Skeletal muscle satellite cell (primary cell): Measurements from ENCODE around the gene SMG7.
A peak's percentile ranks its signal among the peaks of the same experiment; 100 is the strongest.

Source experiments
- H3K27me3 ChIP-seq: 2 replicates; pipeline ENCODE4 v1.7.0; 2013; ENCODE audit warnings: low read length; ENCODE audit not compliant: control insufficient read depth, insufficient read depth
- H3K36me3 ChIP-seq: 2 replicates; pipeline ENCODE4 v1.7.0; 2013; ENCODE audit warnings: mild to moderate bottlenecking, control low read depth, low read length; ENCODE audit not compliant: insufficient read depth
- H3K4me1 ChIP-seq: 2 replicates; pipeline ENCODE4 v1.7.0; 2013; ENCODE audit warnings: low read length; ENCODE audit not compliant: control insufficient read depth, insufficient read depth
- H3K4me2 ChIP-seq: 2 replicates; pipeline ENCODE4 v1.7.0; 2013; ENCODE audit warnings: mild to moderate bottlenecking, low read length
- H3K4me3 ChIP-seq: 2 replicates; pipeline ENCODE4 v1.7.0; 2013; ENCODE audit warnings: low read length
- H3K9ac ChIP-seq: 2 replicates; pipeline ENCODE4 v1.7.0; 2013; ENCODE audit warnings: mild to moderate bottlenecking, low read depth, low read length, moderate library complexity
- H3K9me3 ChIP-seq: replicated peaks from 2 replicates; pipeline ENCODE4 v1.7.0; 2013; ENCODE audit warnings: mild to moderate bottlenecking, control low read depth, low read length

The SMG7 gene

GRCh38 chr1:183493540-183494245, 21.4 kb downstream of the SMG7 start:
- H3K4me1 ChIP-seq, result peaks cover 8% of the 10 kb centered on the region
- no peak overlapping the region for H3K4me2 ChIP-seq
- H3K9me3 ChIP-seq, result no peaks in the 10 kb centered on the region
- no peaks in the 10 kb centered on the region for H3K27me3 ChIP-seq
- H3K4me3 ChIP-seq, result no peak overlapping the region
- no peaks in the 10 kb centered on the region for H3K36me3 ChIP-seq
- H3K9ac ChIP-seq, result no peak overlapping the region

GRCh38 chr1:183495420-183495819, 23.1 kb downstream of the SMG7 start:
- no peaks in the 10 kb centered on the region for H3K36me3 ChIP-seq
- no peak overlapping the region for H3K4me2 ChIP-seq
- H3K27me3 ChIP-seq, result no peaks in the 10 kb centered on the region
- H3K4me3 ChIP-seq, result no peak overlapping the region
- H3K9ac ChIP-seq, result no peak overlapping the region
- H3K9me3 ChIP-seq, result no peaks in the 10 kb centered on the region
- H3K4me1 ChIP-seq, result peaks cover 8% of the 10 kb centered on the region

GRCh38 chr1:183497218-183497617, 24.9 kb downstream of the SMG7 start:
- Histone ChIP-seq H3K4me2 (no peak overlapping the region), H3K9me3 (no peaks in the 10 kb centered on the region), H3K27me3 (no peaks in the 10 kb centered on the region), H3K4me3 (no peak overlapping the region), H3K9ac (no peak overlapping the region), H3K36me3 (no peaks in the 10 kb centered on the region), H3K4me1 (peaks cover 8% of the 10 kb centered on the region)

GRCh38 chr1:183498342-183498991, 26.2 kb downstream of the SMG7 start:
- H3K36me3 ChIP-seq, result no peaks in the 10 kb centered on the region
- H3K4me1 ChIP-seq, result peaks cover 5% of the 10 kb centered on the region
- H3K9me3 ChIP-seq, result no peaks in the 10 kb centered on the region
- H3K4me3 ChIP-seq, result no peak overlapping the region
- H3K4me2 ChIP-seq, result no peak overlapping the region
- no peak overlapping the region for H3K9ac ChIP-seq
- H3K27me3 ChIP-seq, result no peaks in the 10 kb centered on the region

- Histone ChIP-seq H3K4me2 (no peak overlapping the region), H3K4me1 (peaks cover 7% of the 10 kb centered on the region), H3K27me3 (no peaks in the 10 kb centered on the region), H3K9me3 (no peaks in the 10 kb centered on the region), H3K9ac (no peak overlapping the region), H3K4me3 (no peak overlapping the region), H3K36me3 (no peaks in the 10 kb centered on the region)
Observed at GRCh38 chr1:183505454-183506089, 33.3 kb downstream of the SMG7 start.

GRCh38 chr1:183506561-183506960, 34.3 kb downstream of the SMG7 start:
- no peaks in the 10 kb centered on the region for H3K9me3 ChIP-seq
- H3K36me3 ChIP-seq, result no peaks in the 10 kb centered on the region
- H3K4me3 ChIP-seq, result no peak overlapping the region
- peaks cover 7% of the 10 kb centered on the region for H3K4me1 ChIP-seq
- H3K27me3 ChIP-seq, result no peaks in the 10 kb centered on the region
- H3K4me2 ChIP-seq, result peak overlapping the region; percentile 20
- H3K9ac ChIP-seq, result no peak overlapping the region

- no peaks in the 10 kb centered on the region for H3K9me3 ChIP-seq
- H3K27me3 ChIP-seq, result no peaks in the 10 kb centered on the region
- H3K4me3 ChIP-seq, result no peak overlapping the region
- peaks cover 8% of the 10 kb centered on the region for H3K4me1 ChIP-seq
- no peak overlapping the region for H3K4me2 ChIP-seq
- H3K9ac ChIP-seq, result no peak overlapping the region
- H3K36me3 ChIP-seq, result no peaks in the 10 kb centered on the region
Observed at GRCh38 chr1:183508694-183509093, 36.4 kb downstream of the SMG7 start.

- no peak overlapping the region for H3K9ac ChIP-seq
- H3K36me3 ChIP-seq, result peaks cover 9% of the 10 kb centered on the region
- H3K4me3 ChIP-seq, result no peak overlapping the region
- H3K4me2 ChIP-seq, result no peak overlapping the region
- H3K4me1 ChIP-seq, result peaks cover 23% of the 10 kb centered on the region
- no peaks in the 10 kb centered on the region for H3K9me3 ChIP-seq
- H3K27me3 ChIP-seq, result no peaks in the 10 kb centered on the region
Observed at GRCh38 chr1:183512450-183512849, 40.2 kb downstream of the SMG7 start.

- Histone ChIP-seq H3K4me2 (peak overlapping the region; percentile 67), H3K4me3 (no peak overlapping the region), H3K27me3 (no peaks in the 10 kb centered on the region), H3K4me1 (peaks cover 23% of the 10 kb centered on the region), H3K9ac (no peak overlapping the region), H3K36me3 (peaks cover 20% of the 10 kb centered on the region), H3K9me3 (no peaks in the 10 kb centered on the region)
Observed at GRCh38 chr1:183514235-183514634, 41.9 kb downstream of the SMG7 start.

GRCh38 chr1:183515002-183515689, 42.8 kb downstream of the SMG7 start:
- Histone ChIP-seq H3K4me1 (peaks cover 23% of the 10 kb centered on the region), H3K4me3 (peak overlapping the region; percentile 36), H3K4me2 (peak overlapping the region; percentile 67), H3K9ac (peak overlapping the region; percentile 6), H3K36me3 (peaks cover 24% of the 10 kb centered on the region), H3K9me3 (no peaks in the 10 kb centered on the region), H3K27me3 (no peaks in the 10 kb centered on the region)

GRCh38 chr1:183516725-183517124, 44.4 kb downstream of the SMG7 start:
- Histone ChIP-seq H3K9ac (no peak overlapping the region), H3K27me3 (no peaks in the 10 kb centered on the region), H3K9me3 (no peaks in the 10 kb centered on the region), H3K36me3 (peaks cover 28% of the 10 kb centered on the region), H3K4me1 (peaks cover 23% of the 10 kb centered on the region), H3K4me2 (no peak overlapping the region), H3K4me3 (no peak overlapping the region)
